Activated naive CD4-positive, alpha-beta T cell treated with anti-CD3 and anti-CD28 coated beads, Interleukin-2, amount 50 U/mL, for 16 hours (primary cell): ENCODE data around the gene SYCP3.

Source experiments
- DNase-seq: peaks from one replicate; pipeline ENCODE4 v3.0.0-alpha.2; 2020

SYCP3 gene

GRCh38 chr12:101738920-101739665 lies at the start of gene SYCP3:
SYCP3 (minus strand) TSS chr12:101739462; CDS start chr12:101737935, 1,527 bp downstream.
- no peak for DNase-seq

DNA sequence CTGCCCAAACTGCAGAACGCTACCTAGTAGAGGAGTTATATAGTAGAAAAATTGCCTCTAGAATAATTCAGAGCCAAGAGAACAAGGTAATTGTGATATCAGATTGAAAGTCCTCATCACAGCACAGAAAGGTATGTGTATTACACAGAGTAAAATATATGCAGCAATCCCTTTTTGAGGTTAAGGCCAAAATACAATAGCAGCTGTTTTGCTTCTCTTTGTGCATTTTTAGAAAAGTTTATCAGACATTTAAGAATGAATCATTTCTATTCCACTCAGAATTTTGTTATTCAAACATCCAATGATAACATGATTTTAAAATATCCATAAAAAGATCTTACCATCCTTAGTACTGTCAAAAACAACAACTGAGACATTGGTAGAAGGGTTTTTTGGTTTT lies 46.4 kb upstream of the SYCP3 start:
- DNase-seq: no peak

GRCh38 chr12:101784376-101784775 lies 45.1 kb upstream of the SYCP3 start:
- no peak for DNase-seq

- no peak for DNase-seq
Observed at GRCh38 chr12:101783838-101784237, 44.6 kb upstream of the SYCP3 start.

DNA sequence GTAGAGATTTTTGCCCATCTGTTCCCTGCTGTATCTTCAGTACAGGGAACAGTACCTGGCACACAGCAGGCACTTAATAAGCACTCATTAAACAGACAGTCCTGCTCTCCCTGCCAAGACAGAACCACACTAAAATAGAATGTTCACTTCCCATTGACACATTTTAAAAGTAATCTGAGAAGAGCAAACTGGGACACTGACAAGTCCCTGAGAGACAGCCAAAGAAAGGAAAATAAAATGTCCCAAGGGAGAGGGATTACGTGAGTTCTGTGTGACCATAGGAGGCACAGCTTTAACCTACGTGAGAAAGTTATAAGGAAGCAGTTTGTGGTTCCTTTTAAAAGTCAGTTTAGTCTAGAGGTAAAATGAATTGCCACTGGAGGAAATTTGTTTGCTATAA lies 43.9 kb upstream of the SYCP3 start:
- DNase-seq: no peak

GRCh38 chr12:101782273-101782731 lies 43.0 kb upstream of the SYCP3 start:
- DNase-seq: no peak

DNA sequence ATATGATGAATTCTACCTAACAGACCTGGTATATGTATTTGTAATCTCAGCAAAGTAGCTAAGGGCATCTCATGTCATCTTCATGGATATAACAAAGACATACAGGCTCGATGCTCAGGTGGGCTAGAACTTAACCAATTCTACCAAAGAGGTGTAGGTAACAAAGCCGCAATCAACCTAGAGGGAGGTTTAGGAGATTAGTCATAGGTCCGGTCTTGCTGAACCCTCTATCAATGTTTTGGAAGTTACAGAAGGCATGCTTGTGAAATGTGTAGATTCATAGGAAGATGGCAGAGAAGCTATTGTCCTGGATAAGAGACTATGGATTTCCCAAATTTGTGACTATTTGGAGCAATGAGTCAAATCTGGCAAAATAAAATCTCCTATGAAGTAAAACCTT lies 42.6 kb upstream of the SYCP3 start:
- no peak for DNase-seq

- DNase-seq: no peak
Observed at GRCh38 chr12:101780599-101780998, 41.3 kb upstream of the SYCP3 start.

- DNase-seq: no peak
Observed at GRCh38 chr12:101779626-101780025, 40.4 kb upstream of the SYCP3 start.

GRCh38 chr12:101779200-101779599 lies 39.9 kb upstream of the SYCP3 start:
- DNase-seq: no peak

GRCh38 chr12:101777978-101778377 lies 38.7 kb upstream of the SYCP3 start:
- no peak for DNase-seq

- no peak for DNase-seq
Observed at GRCh38 chr12:101777485-101777884, 38.2 kb upstream of the SYCP3 start.

DNA sequence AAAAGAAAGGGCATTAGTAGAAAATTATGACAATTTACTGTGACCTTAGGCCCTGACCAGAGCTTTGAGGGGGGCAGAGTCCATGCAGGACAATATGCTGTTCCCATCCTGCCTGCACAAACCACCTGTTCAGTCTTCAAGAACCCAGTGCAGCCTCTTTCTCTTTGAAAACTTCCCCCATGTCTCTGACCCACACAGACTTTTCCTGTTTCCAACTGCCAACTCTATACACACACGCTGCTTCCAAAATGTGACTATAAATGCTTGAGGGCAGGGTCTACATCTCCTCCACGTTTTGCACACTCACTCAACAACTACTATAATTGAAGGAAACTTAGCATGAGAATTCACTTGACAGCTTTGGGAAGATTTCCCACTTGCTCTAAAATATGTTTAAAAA lies 36.6 kb upstream of the SYCP3 start:
- no peak for DNase-seq

DNA sequence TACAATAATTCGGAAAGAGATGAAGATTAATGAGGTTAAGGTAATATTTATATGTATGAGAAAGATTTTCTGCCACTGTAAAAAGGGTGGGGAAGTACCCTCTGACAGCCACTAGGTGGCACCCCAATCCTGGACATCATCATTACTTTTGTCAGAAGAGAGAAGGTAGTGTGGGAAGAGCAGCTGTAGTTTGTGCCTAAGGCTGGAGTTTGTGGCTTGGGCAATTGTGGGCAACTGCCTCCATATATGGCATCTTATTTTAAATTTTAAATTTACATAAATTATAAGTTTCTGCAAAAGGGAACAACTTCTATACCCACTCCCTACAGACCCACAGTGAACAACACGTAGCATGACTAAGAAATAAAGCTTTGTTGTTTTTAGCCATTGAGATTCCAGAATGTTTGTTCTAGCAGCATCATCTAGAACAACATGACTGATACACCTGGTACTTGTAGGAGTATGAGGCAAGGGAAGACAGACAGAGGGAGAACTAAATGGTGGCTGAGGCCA lies 34.4 kb upstream of the SYCP3 start:
- peak; percentile 58 for DNase-seq

GRCh38 chr12:101772012-101772775 lies 32.9 kb upstream of the SYCP3 start:
- DNase-seq: no peak

DNA sequence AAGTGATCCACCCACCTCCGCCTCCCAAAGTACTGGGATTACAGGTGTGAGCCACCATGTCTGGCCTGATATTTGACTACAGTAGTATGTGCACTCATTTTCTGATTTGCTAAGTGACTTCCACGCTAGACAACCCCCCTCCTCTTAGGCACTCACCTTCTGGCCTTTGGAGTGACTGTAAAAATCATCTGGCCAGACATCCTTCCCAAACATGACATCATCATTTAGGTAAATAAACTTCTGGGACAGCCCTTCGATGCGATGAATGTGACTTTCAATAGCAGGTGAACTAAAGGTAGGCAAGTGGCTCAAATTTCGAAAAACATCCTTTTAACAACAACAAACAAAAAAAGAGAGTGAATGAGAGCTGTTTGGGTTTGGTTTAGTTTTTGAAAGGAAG lies 30.6 kb upstream of the SYCP3 start:
- no peak for DNase-seq

DNA sequence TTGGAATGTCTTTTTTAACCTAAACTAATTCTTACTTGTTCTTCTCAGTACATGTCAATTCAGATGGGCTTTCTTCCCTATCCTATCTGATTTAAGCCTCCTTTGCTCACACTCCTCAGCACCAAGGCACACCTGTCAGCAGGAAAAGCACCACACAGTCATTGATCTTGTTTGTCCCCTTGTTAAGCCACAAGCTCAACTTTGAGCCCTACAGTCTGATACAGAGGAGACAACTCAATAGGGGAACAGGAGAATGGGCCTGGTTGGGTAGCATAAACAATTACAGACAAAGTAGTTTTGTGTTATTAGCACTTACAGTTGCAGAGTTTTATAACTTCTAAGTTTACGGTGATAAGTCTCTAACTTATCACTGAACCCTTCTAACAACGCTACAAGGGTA lies 29.5 kb upstream of the SYCP3 start:
- DNase-seq: no peak

- DNase-seq: no peak
Observed at GRCh38 chr12:101767537-101767936, 28.3 kb upstream of the SYCP3 start.

GRCh38 chr12:101764051-101764792 lies 25.0 kb upstream of the SYCP3 start:
- no peak for DNase-seq

- DNase-seq: no peak
Observed at GRCh38 chr12:101763246-101763931, 24.1 kb upstream of the SYCP3 start.

DNA sequence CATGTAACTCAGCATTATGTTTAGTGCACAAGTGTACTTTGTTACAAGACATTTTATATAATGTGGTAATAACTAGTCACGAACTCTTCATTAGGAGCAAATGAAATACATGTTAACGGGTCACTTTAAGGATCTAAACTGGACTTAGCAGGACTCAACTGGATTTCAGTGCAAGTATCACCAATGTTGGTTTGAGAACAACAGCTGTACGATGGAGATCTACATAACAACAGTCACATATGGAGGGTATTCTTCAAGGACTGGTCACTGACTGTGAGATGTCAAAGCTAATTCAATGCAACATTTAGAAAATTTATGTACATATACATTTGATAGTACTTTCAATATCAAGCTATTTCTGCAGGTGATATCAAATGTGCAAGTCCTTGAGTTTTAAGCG lies 22.5 kb upstream of the SYCP3 start:
- no peak for DNase-seq

- DNase-seq: no peak
Observed at GRCh38 chr12:101761350-101761749, 22.1 kb upstream of the SYCP3 start.
